GM12878 (cell line): ENCODE data around the gene SAP25. TPM values are rescaled to one million over a fixed set of nuclear protein-coding genes. Genes with fewer than 3 reads are reported as not detected.

Experiments used
- ATAC-seq: fragments of 200-7000 bp; cut with Tn5 transposase; 3 replicates; pipeline ENCODE4 v1.9.1; 2020; ENCODE audit warnings: mild to moderate bottlenecking, moderate library complexity
- BruUV-seq: library from RNA; stranded (reverse); fragments of 400-500 nt; replicated peaks from 2 replicates; lab custom pipeline; 2021; lab: Mats Ljungman, UMichigan
- CTCF ChIA-PET: fragments of 300-600 bp; sonication (Branson Sonifier 250); formaldehyde crosslinking; extraction: SDS; loops from one replicate; lab custom pipeline; 2021; ENCODE audit warnings: inconsistent platforms; lab: Yijun Ruan, JAX
- POLR2A ChIA-PET: fragments of 350-600 bp; formaldehyde crosslinking; extraction: SDS; loops from one replicate; lab custom pipeline; 2021; ENCODE audit warnings: inconsistent platforms; lab: Charles Lee
- RAD21 ChIA-PET: fragments of 300-600 bp; sonication (Branson Sonifier 250); formaldehyde crosslinking; loops from one replicate; lab custom pipeline; 2023; ENCODE audit warnings: antibody characterized with exemption; ENCODE audit not compliant: unreplicated experiment; lab: Charles Lee
- SMC1A ChIA-PET: fragments of 300-600 bp; sonication (Branson Sonifier 250); formaldehyde crosslinking; loops from one replicate; lab custom pipeline; 2023; ENCODE audit not compliant: unreplicated experiment, uncharacterized antibody; lab: Charles Lee
- DNase-seq: peaks from one replicate; pipeline ENCODE4 v3.0.0-alpha.2; 2011; ENCODE audit warnings: low read depth, low spot score
- FAIRE-seq: peaks from 3 replicates; lab custom pipeline; 2011; peaks lifted over from hg19 to GRCh38; lab: Jason Lieb, UNC
- H2AFZ ChIP-seq: 2 replicates; pipeline ENCODE4 v1.6.0; 2011; ENCODE audit warnings: low read depth, low read length, control low read depth; ENCODE audit not compliant: control insufficient read depth
- H3K27ac ChIP-seq: 2 replicates; pipeline ENCODE4 v1.5.1; 2011; ENCODE audit warnings: control low read depth; ENCODE audit not compliant: control insufficient read depth, insufficient read depth
- H3K27me3 ChIP-seq, 2 experiments: replicated peaks in 1 of 2; 2 replicates each; pipeline versions ENCODE4 v1.6.0 to v1.6.1; 2011; ENCODE audit warnings: low read length in 1 of 2; ENCODE audit not compliant: control insufficient read depth in 2 of 2, insufficient read depth in 2 of 2
- H3K36me3 ChIP-seq, 2 experiments: 2 replicates each; pipeline ENCODE4 v1.5.1; 2011; ENCODE audit warnings: low read length in 1 of 2; ENCODE audit not compliant: control insufficient read depth in 2 of 2, insufficient read depth in 2 of 2
- H3K4me1 ChIP-seq: 2 replicates; pipeline ENCODE4 v1.6.1; 2011; ENCODE audit warnings: mild to moderate bottlenecking, low read length, moderate library complexity, mixed read lengths; ENCODE audit not compliant: control insufficient read depth, insufficient read depth
- H3K4me2 ChIP-seq: 2 replicates; pipeline ENCODE4 v1.6.0; 2011; ENCODE audit warnings: control low read depth; ENCODE audit not compliant: control insufficient read depth, insufficient read depth
- H3K4me3 ChIP-seq: fragments of 200-600 bp; sonication (generic); 2 replicates; pipeline ENCODE4 v1.5.1; 2016
- H3K79me2 ChIP-seq: 2 replicates; pipeline ENCODE4 v1.6.0; 2011; ENCODE audit warnings: low read length; ENCODE audit not compliant: control insufficient read depth, insufficient read depth
- H3K9ac ChIP-seq: 2 replicates; pipeline ENCODE4 v1.8.0; 2011; ENCODE audit warnings: low read length, control low read depth, mixed read lengths; ENCODE audit not compliant: control insufficient read depth, insufficient read depth
- H3K9me3 ChIP-seq: replicated peaks from 3 replicates; pipeline ENCODE4 v1.5.1; 2011; ENCODE audit warnings: mild to moderate bottlenecking, low read length; ENCODE audit not compliant: control insufficient read depth, insufficient read depth
- H4K20me1 ChIP-seq: 2 replicates; pipeline ENCODE4 v1.6.0; 2011; ENCODE audit not compliant: control insufficient read depth, insufficient read depth
- CBFB ChIP-seq: IDR thresholded peaks from 2 replicates; pipeline ENCODE4 v1.6.1; 2016; ENCODE audit warnings: antibody characterized with exemption, low read depth
- CHD4 ChIP-seq: fragments of 200-600 bp; sonication (generic); IDR thresholded peaks from 2 replicates; pipeline ENCODE4 v1.6.1; 2016; ENCODE audit warnings: mild to moderate bottlenecking
- EP300 ChIP-seq, 2 experiments: fragments of 150-350 bp in 1 of 2; IDR thresholded peaks; 2 replicates each; pipeline ENCODE4 v1.6.1; 2011 to 2012; ENCODE audit warnings: low read depth in 2 of 2, low read length in 2 of 2, borderline replicate concordance in 1 of 2, improper control_type of control experiment in 1 of 2, inconsistent platforms in 1 of 2; ENCODE audit not compliant: control insufficient read depth in 1 of 2
- GABPA ChIP-seq: IDR thresholded peaks from 2 replicates; pipeline ENCODE4 v1.6.1; 2014; ENCODE audit warnings: antibody characterized with exemption, low read depth, mild to moderate bottlenecking, inconsistent platforms
- GATAD2B ChIP-seq: fragments of 450-650 bp; conservative IDR thresholded peaks from 2 replicates; pipeline ENCODE4 v1.6.1; 2017; ENCODE audit warnings: low read depth, mild to moderate bottlenecking, moderate library complexity
- KDM1A ChIP-seq: fragments of 200-600 bp; sonication (generic); IDR thresholded peaks from 2 replicates; pipeline ENCODE4 v1.6.1; 2016; ENCODE audit warnings: borderline replicate concordance
- KLF5 ChIP-seq: fragments of 450-650 bp; IDR thresholded peaks from 2 replicates; pipeline ENCODE4 v1.6.1; 2014; ENCODE audit warnings: mild to moderate bottlenecking; ENCODE audit not compliant: partially characterized antibody
- RAD21 ChIP-seq: IDR thresholded peaks from 2 replicates; pipeline ENCODE4 v1.6.1; 2011; ENCODE audit warnings: mild to moderate bottlenecking, low read depth, low read length, moderate library complexity; ENCODE audit not compliant: insufficient read depth
- RFX5 ChIP-seq: IDR thresholded peaks from 2 replicates; pipeline ENCODE4 v1.6.1; 2011; ENCODE audit warnings: low read depth, low read length, improper control_type of control experiment
- SMAD5 ChIP-seq: IDR thresholded peaks from 2 replicates; pipeline ENCODE4 v1.6.1; 2016; ENCODE audit warnings: antibody characterized with exemption, low read depth
- SREBF1 ChIP-seq: IDR thresholded peaks from 2 replicates; pipeline ENCODE4 v1.6.1; 2012; ENCODE audit warnings: mild to moderate bottlenecking, low read length
- SUZ12 ChIP-seq: fragments of 200-600 bp; sonication (generic); IDR thresholded peaks from one replicate; pipeline ENCODE4 v1.6.1; 2018; ENCODE audit warnings: antibody characterized with exemption, mild to moderate bottlenecking; ENCODE audit not compliant: unreplicated experiment
- TAF1 ChIP-seq: IDR thresholded peaks from 2 replicates; pipeline ENCODE4 v1.6.1; 2011; ENCODE audit warnings: mild to moderate bottlenecking, low read depth, low read length, borderline replicate concordance
- TARDBP ChIP-seq: IDR thresholded peaks from 2 replicates; pipeline ENCODE4 v1.6.1; 2016; ENCODE audit warnings: borderline replicate concordance
- ZNF217 ChIP-seq: fragments of 450-650 bp; IDR thresholded peaks from 2 replicates; pipeline ENCODE4 v1.6.1; 2017; ENCODE audit warnings: antibody characterized with exemption, mild to moderate bottlenecking
- WGBS: methylation state at CpG from one replicate; pipeline ENCODE4 v1.1.6; 2016; ENCODE audit warnings: low lambda C conversion rate; ENCODE audit not compliant: insufficient replicate concordance, insufficient coverage; ENCODE audit errors: missing lambda C conversion rate; 5-methylcytosine and 5-hydroxymethylcytosine counted together
- in situ Hi-C: fragments of 300-500 bp; cut with MboI; formaldehyde crosslinking; loops from 9 replicates; pipeline ENCODE4 v1.14.3; 2018; ENCODE audit warnings: mixed read lengths
- intact Hi-C: fragments of 100-400 bp; cut with micrococcal nuclease; formaldehyde crosslinking; loops from one replicate; pipeline ENCODE4 v1.14.2; 2022; ENCODE audit not compliant: unreplicated experiment
- polyA plus RNA-seq, 11 experiments: library from polyadenylated mRNA; depleted of rRNA in 4 of 11; unstranded in 6 of 11; stranded (reverse) in 5 of 11; fragments of >200 nt; fragmentation: Nextera tagmentation in 4 of 11; fragmentation: Illumina TruSeq in 1 of 11; extraction: Ambion mirVana in 4 of 11; extraction: Trizol in 1 of 11; gene quantifications; 1 replicate in 1 of 11; 2 replicates in 10 of 11; pipeline versions ENCODE4 v1.2.1 to v1.2.3, GENCODE V29; 2011 to 2016; ENCODE audit warnings: inconsistent platforms in 2 of 11, missing spikeins in 2 of 11, low read depth in 1 of 11
- total RNA-seq, 4 experiments: library from RNA; depleted of rRNA in 3 of 4; stranded (reverse); fragments of >200 nt in 3 of 4; fragmentation: Illumina TruSeq in 1 of 4; extraction: Trizol in 1 of 4; gene quantifications; 2 replicates each; pipeline versions ENCODE4 v1.2.1 to v1.2.3, GENCODE V29; 2013 to 2021
- TF ChIP-seq, protein P1 (sequence below): IDR thresholded peaks from 2 replicates; pipeline ENCODE4 v1.6.1; 2011; ENCODE audit warnings: low read depth, low read length, improper control_type of control experiment, borderline replicate concordance
- TF ChIP-seq, protein P2 (sequence below): fragments of 450-650 bp; IDR thresholded peaks from 2 replicates; pipeline ENCODE4 v1.6.1; 2017; ENCODE audit warnings: mild to moderate bottlenecking
- TF ChIP-seq, protein P3 (sequence below): IDR thresholded peaks from 2 replicates; pipeline ENCODE4 v1.6.1; 2012; ENCODE audit warnings: improper control_type of control experiment, low read depth, low read length; ENCODE audit not compliant: insufficient replicate concordance

The SAP25 gene
- total and polyA plus RNA-seq, 10 of the 15 experiments (the other 5 are each of a cell fraction or from before 2014, with no cell fraction given): 0.14 to 8.6 (median 1.1) TPM

DNA sequence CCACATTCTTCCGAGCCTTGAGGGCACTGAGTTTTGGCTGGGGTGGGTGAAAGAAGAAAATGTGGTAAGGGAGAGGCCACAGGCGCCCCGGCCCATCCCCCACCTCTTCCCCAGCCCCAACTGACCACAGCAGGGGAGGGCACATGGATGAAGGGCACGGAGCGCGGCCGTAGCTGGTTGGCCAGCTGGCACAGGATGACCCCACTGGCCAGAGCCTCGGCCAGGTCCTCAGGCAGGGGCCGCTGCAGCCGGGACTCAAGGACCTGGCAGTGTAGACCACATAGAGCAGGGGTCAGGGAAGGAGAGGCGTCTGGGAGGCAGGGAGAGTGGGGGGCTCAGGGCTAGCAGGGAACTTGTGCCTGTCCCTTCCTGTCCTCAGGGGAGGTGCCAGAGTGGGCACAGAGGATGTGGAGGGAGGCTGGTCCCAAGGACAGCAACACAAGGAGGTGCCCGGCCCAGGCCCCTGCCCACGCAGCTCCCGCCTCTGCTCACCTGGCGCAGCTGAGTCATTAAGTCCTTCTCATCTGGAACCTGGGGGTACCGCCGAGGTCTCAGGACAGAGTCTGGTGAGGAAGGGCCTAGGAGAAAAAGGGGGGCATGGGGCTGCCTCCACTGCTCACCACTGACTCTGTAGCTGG lies 2.2 kb upstream of the SAP25 start:
- DNase-seq: no peak
- TF ChIP-seq RAD21 (no peak), GATAD2B (no peak), GABPA (no peak), SMAD5 (no peak), CHD4 (no peak), SUZ12 (no peak), KLF5 (no peak), KDM1A (no peak), ZNF217 (no peak), SREBF1 (no peak), EP300 (IDR thresholded peaks at IDR 0.05; ENCODE audit: borderline replicate concordance in 1 of 2, control insufficient read depth in 1 of 2, low read depth in 2 of 2, low read length in 2 of 2) (no peak), TAF1 (no peak), TARDBP (no peak), RFX5 (no peak), CBFB (no peak)
- TF ChIP-seq, protein P1, sequence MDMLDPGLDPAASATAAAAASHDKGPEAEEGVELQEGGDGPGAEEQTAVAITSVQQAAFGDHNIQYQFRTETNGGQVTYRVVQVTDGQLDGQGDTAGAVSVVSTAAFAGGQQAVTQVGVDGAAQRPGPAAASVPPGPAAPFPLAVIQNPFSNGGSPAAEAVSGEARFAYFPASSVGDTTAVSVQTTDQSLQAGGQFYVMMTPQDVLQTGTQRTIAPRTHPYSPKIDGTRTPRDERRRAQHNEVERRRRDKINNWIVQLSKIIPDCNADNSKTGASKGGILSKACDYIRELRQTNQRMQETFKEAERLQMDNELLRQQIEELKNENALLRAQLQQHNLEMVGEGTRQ: no peak
- TF ChIP-seq, protein P2, sequence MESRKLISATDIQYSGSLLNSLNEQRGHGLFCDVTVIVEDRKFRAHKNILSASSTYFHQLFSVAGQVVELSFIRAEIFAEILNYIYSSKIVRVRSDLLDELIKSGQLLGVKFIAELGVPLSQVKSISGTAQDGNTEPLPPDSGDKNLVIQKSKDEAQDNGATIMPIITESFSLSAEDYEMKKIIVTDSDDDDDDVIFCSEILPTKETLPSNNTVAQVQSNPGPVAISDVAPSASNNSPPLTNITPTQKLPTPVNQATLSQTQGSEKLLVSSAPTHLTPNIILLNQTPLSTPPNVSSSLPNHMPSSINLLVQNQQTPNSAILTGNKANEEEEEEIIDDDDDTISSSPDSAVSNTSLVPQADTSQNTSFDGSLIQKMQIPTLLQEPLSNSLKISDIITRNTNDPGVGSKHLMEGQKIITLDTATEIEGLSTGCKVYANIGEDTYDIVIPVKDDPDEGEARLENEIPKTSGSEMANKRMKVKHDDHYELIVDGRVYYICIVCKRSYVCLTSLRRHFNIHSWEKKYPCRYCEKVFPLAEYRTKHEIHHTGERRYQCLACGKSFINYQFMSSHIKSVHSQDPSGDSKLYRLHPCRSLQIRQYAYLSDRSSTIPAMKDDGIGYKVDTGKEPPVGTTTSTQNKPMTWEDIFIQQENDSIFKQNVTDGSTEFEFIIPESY: no peak
- TF ChIP-seq, protein P3, sequence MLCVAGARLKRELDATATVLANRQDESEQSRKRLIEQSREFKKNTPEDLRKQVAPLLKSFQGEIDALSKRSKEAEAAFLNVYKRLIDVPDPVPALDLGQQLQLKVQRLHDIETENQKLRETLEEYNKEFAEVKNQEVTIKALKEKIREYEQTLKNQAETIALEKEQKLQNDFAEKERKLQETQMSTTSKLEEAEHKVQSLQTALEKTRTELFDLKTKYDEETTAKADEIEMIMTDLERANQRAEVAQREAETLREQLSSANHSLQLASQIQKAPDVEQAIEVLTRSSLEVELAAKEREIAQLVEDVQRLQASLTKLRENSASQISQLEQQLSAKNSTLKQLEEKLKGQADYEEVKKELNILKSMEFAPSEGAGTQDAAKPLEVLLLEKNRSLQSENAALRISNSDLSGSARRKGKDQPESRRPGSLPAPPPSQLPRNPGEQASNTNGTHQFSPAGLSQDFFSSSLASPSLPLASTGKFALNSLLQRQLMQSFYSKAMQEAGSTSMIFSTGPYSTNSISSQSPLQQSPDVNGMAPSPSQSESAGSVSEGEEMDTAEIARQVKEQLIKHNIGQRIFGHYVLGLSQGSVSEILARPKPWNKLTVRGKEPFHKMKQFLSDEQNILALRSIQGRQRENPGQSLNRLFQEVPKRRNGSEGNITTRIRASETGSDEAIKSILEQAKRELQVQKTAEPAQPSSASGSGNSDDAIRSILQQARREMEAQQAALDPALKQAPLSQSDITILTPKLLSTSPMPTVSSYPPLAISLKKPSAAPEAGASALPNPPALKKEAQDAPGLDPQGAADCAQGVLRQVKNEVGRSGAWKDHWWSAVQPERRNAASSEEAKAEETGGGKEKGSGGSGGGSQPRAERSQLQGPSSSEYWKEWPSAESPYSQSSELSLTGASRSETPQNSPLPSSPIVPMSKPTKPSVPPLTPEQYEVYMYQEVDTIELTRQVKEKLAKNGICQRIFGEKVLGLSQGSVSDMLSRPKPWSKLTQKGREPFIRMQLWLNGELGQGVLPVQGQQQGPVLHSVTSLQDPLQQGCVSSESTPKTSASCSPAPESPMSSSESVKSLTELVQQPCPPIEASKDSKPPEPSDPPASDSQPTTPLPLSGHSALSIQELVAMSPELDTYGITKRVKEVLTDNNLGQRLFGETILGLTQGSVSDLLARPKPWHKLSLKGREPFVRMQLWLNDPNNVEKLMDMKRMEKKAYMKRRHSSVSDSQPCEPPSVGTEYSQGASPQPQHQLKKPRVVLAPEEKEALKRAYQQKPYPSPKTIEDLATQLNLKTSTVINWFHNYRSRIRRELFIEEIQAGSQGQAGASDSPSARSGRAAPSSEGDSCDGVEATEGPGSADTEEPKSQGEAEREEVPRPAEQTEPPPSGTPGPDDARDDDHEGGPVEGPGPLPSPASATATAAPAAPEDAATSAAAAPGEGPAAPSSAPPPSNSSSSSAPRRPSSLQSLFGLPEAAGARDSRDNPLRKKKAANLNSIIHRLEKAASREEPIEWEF: no peak

More for the DNA sequence above, 2.2 kb upstream of the SAP25 start:
- Histone ChIP-seq H3K4me3 (no peak overlapping the region), H3K27ac (no peak overlapping the region), H3K27me3 (no peaks in the 10 kb centered on the region), H4K20me1 (no peaks in the 10 kb centered on the region), H3K9ac (no peak overlapping the region), H2AFZ (no peak overlapping the region), H3K4me1 (peaks cover 8% of the 10 kb centered on the region), H3K79me2 (no peaks in the 10 kb centered on the region), H3K9me3 (no peaks in the 10 kb centered on the region), H3K4me2 (no peak overlapping the region), H3K36me3 (peaks cover 7 to 13% of the 10 kb centered on the region in 2 experiments; a peak in 3 of 4 replicates)
- no peak for FAIRE-seq
- intact Hi-C loops: no loop called here
- ChIA-PET RAD21 (no interaction called here), POLR2A (no interaction called here), CTCF (no interaction called here), SMC1A (no interaction called here)
- BruUV-seq: no TSS peak
- no peak for ATAC-seq
- 92% methylated on average over 17 of the region's 17 CpGs for WGBS
- in situ Hi-C loops: no loop called here
